SK-N-SH treated with all-trans-retinoic acid at 6 μM for 48 hours (cell line): Measurements from ENCODE around the gene ZNF334.

Source experiments
- ATAC-seq: fragments of 200-7000 bp; cut with Tn5 transposase; 3 replicates; pipeline ENCODE4 v1.9.1; 2020; ENCODE audit warnings: mild to moderate bottlenecking, moderate library complexity
- ARNTL ChIP-seq: fragments of 450-650 bp; formaldehyde crosslinking; IDR thresholded peaks from 2 replicates; pipeline ENCODE4 v1.5.0; 2020; ENCODE audit warnings: low read depth, mild to moderate bottlenecking, moderate library complexity, borderline replicate concordance
- BACH2 ChIP-seq: fragments of 250-450 bp; sonication (Bioruptor Pico); IDR thresholded peaks from 2 replicates; pipeline ENCODE4 v1.9.0; 2021; ENCODE audit warnings: mild to moderate bottlenecking, borderline replicate concordance
- CREB5 ChIP-seq: fragments of 250-450 bp; sonication (Bioruptor Pico); IDR thresholded peaks from 2 replicates; pipeline ENCODE4 v1.5.1; 2020; ENCODE audit warnings: low read depth, mild to moderate bottlenecking, moderate library complexity
- CSDC2 ChIP-seq: fragments of 250-450 bp; sonication (Bioruptor Pico); IDR thresholded peaks from 2 replicates; pipeline ENCODE4 v1.5.0; 2020; ENCODE audit warnings: mild to moderate bottlenecking, moderate library complexity
- CSRNP3 ChIP-seq: fragments of 250-450 bp; sonication (Bioruptor Pico); IDR thresholded peaks from 2 replicates; pipeline ENCODE4 v1.5.1; 2021; ENCODE audit warnings: mild to moderate bottlenecking, moderate library complexity
- ESRRG ChIP-seq: fragments of 250-450 bp; sonication (Bioruptor Pico); IDR thresholded peaks from 2 replicates; pipeline ENCODE4 v1.6.1; 2021; ENCODE audit warnings: mild to moderate bottlenecking
- GLIS3 ChIP-seq: fragments of 250-450 bp; sonication (Bioruptor Pico); IDR thresholded peaks from 2 replicates; pipeline ENCODE4 v1.5.0; 2020; ENCODE audit warnings: mild to moderate bottlenecking, moderate library complexity
- ISL1 ChIP-seq: fragments of 250-450 bp; sonication (Bioruptor Pico); IDR thresholded peaks from 2 replicates; pipeline ENCODE4 v2.1.2; 2022; ENCODE audit warnings: mild to moderate bottlenecking, moderate library complexity
- OSR1 ChIP-seq: fragments of 250-450 bp; sonication (Bioruptor Pico); IDR thresholded peaks from 2 replicates; pipeline ENCODE4 v1.8.0; 2022; ENCODE audit warnings: moderate library complexity, mild to moderate bottlenecking, inconsistent platforms
- PATZ1 ChIP-seq: fragments of 250-450 bp; sonication (Bioruptor Pico); IDR thresholded peaks from 2 replicates; pipeline ENCODE4 v1.8.0; 2020; ENCODE audit warnings: mild to moderate bottlenecking, moderate library complexity, borderline replicate concordance
- POU6F1 ChIP-seq: fragments of 250-450 bp; sonication (Bioruptor Pico); IDR thresholded peaks from 2 replicates; pipeline ENCODE4 v1.8.0; 2021; ENCODE audit warnings: low read depth, mild to moderate bottlenecking, moderate library complexity, borderline replicate concordance
- PPARA ChIP-seq: fragments of 250-450 bp; sonication (Bioruptor Pico); IDR thresholded peaks from 2 replicates; pipeline ENCODE4 v1.5.0; 2020; ENCODE audit warnings: mild to moderate bottlenecking, borderline replicate concordance
- RARB ChIP-seq: fragments of 250-450 bp; sonication (Bioruptor Pico); IDR thresholded peaks from 2 replicates; pipeline ENCODE4 v1.8.0; 2021; ENCODE audit warnings: mild to moderate bottlenecking, moderate library complexity
- TCF4 ChIP-seq: fragments of 250-450 bp; sonication (Bioruptor Pico); IDR thresholded peaks from 2 replicates; pipeline ENCODE4 v1.8.0; 2021; ENCODE audit warnings: mild to moderate bottlenecking, moderate library complexity, borderline replicate concordance
- TOX ChIP-seq: fragments of 250-450 bp; sonication (Bioruptor Pico); IDR thresholded peaks from 2 replicates; pipeline ENCODE4 v1.8.0; 2021; ENCODE audit warnings: mild to moderate bottlenecking, moderate library complexity, borderline replicate concordance
- TSHZ2 ChIP-seq: fragments of 250-450 bp; sonication (Bioruptor Pico); IDR thresholded peaks from 2 replicates; pipeline ENCODE4 v1.5.0; 2020; ENCODE audit warnings: mild to moderate bottlenecking, moderate library complexity
- ZC3H10 ChIP-seq: fragments of 250-450 bp; sonication (Bioruptor Pico); IDR thresholded peaks from 2 replicates; pipeline ENCODE4 v1.5.1; 2021; ENCODE audit warnings: mild to moderate bottlenecking, moderate library complexity
- ZFP3 ChIP-seq: fragments of 250-450 bp; sonication (Bioruptor Pico); IDR thresholded peaks from 2 replicates; pipeline ENCODE4 v1.5.0; 2020; ENCODE audit warnings: mild to moderate bottlenecking, moderate library complexity
- ZFP30 ChIP-seq: fragments of 450-650 bp; formaldehyde crosslinking; IDR thresholded peaks from 2 replicates; pipeline ENCODE4 v1.5.0; 2022; ENCODE audit warnings: mild to moderate bottlenecking, moderate library complexity
- ZNF565 ChIP-seq: fragments of 450-650 bp; formaldehyde crosslinking; conservative IDR thresholded peaks from 2 replicates; pipeline ENCODE4 v1.5.0; 2020; ENCODE audit warnings: low read depth, mild to moderate bottlenecking, moderate library complexity
- ZNF70 ChIP-seq: fragments of 450-650 bp; formaldehyde crosslinking; IDR thresholded peaks from 2 replicates; pipeline ENCODE4 v1.5.0; 2020; ENCODE audit warnings: mild to moderate bottlenecking, moderate library complexity
- ZNF8 ChIP-seq: fragments of 450-650 bp; formaldehyde crosslinking; IDR thresholded peaks from 2 replicates; pipeline ENCODE4 v1.5.0; 2020; ENCODE audit warnings: mild to moderate bottlenecking, moderate library complexity

The ZNF334 gene

GRCh38 chr20:46494077-46494476 is 19.3 kb downstream of the ZNF334 start:
- TF ChIP-seq ISL1 (CRISPR knock-in tag), result no peak
- no peak for TF ChIP-seq ZNF565
- no peak for TF ChIP-seq CREB5 (CRISPR knock-in tag)
- TF ChIP-seq OSR1 (CRISPR knock-in tag), result no peak
- TF ChIP-seq TOX (CRISPR knock-in tag), result no peak
- TF ChIP-seq ZFP30 (CRISPR knock-in tag), result no peak
- no peak for TF ChIP-seq CSDC2 (CRISPR knock-in tag)
- no peak for TF ChIP-seq ZC3H10
- ATAC-seq, result no peak

GRCh38 chr20:46491354-46491753 is 22.0 kb downstream of the ZNF334 start:
- ATAC-seq, result no peak
- TF ChIP-seq ZNF8, result no peak
- TF ChIP-seq PATZ1 (CRISPR knock-in tag), result no peak
- no peak for TF ChIP-seq ZFP3 (CRISPR knock-in tag)
- no peak for TF ChIP-seq ZNF565
- TF ChIP-seq POU6F1 (CRISPR knock-in tag), result no peak

- ATAC-seq, result no peak
- TF ChIP-seq CSDC2 (CRISPR knock-in tag), result no peak
- TF ChIP-seq CSRNP3 (CRISPR knock-in tag), result no peak
- TF ChIP-seq TCF4 (CRISPR knock-in tag), result no peak
- no peak for TF ChIP-seq ARNTL (CRISPR knock-in tag)
- TF ChIP-seq TOX (CRISPR knock-in tag), result no peak
- TF ChIP-seq ZFP30 (CRISPR knock-in tag), result no peak
- TF ChIP-seq ZC3H10, result no peak
- TF ChIP-seq CREB5 (CRISPR knock-in tag), result no peak
- no peak for TF ChIP-seq PPARA (CRISPR knock-in tag)
- no peak for TF ChIP-seq ZNF70 (CRISPR knock-in tag)
- no peak for TF ChIP-seq TSHZ2 (CRISPR knock-in tag)
- no peak for TF ChIP-seq BACH2 (CRISPR knock-in tag)
- TF ChIP-seq RARB (CRISPR knock-in tag), result no peak
- TF ChIP-seq ESRRG (CRISPR knock-in tag), result no peak
- TF ChIP-seq PATZ1 (CRISPR knock-in tag), result no peak
- TF ChIP-seq POU6F1 (CRISPR knock-in tag), result no peak
- TF ChIP-seq GLIS3, result no peak
- no peak for TF ChIP-seq ZFP3 (CRISPR knock-in tag)
These were observed 24.9 kb downstream of the ZNF334 start for GRCh38 chr20:46488451-46488850.
